IPS-18a (cell line): ENCODE data around the gene STAB2.
"Not testable (repeated sequence)": the region's sequence is repeated elsewhere in the genome, so short reads cannot be mapped to it uniquely, and the experiment has no call there.

ENCODE experiments used
- H3K27ac ChIP-seq: one replicate; pipeline ENCODE4 v1.5.1; 2013; ENCODE audit warnings: low read length
- H3K27me3 ChIP-seq: one replicate; pipeline ENCODE4 v1.6.1; 2013; ENCODE audit warnings: mild to moderate bottlenecking, low read length; ENCODE audit not compliant: control insufficient read depth, insufficient read depth
- H3K36me3 ChIP-seq: one replicate; pipeline ENCODE4 v1.6.1; 2013; ENCODE audit warnings: low read depth, low read length; ENCODE audit not compliant: control insufficient read depth
- H3K4me1 ChIP-seq: one replicate; pipeline ENCODE4 v1.6.1; 2013; ENCODE audit warnings: low read depth, low read length; ENCODE audit not compliant: control insufficient read depth
- H3K4me3 ChIP-seq: one replicate; pipeline ENCODE4 v1.5.1; 2013; ENCODE audit warnings: low read length
- H3K9ac ChIP-seq: one replicate; pipeline ENCODE4 v1.6.1; 2013; ENCODE audit warnings: mild to moderate bottlenecking, low read length, moderate library complexity
- H3K9me3 ChIP-seq: one replicate; pipeline ENCODE4 v1.6.1; 2013; ENCODE audit warnings: low read depth, low read length; ENCODE audit not compliant: control insufficient read depth

Gene STAB2

DNA sequence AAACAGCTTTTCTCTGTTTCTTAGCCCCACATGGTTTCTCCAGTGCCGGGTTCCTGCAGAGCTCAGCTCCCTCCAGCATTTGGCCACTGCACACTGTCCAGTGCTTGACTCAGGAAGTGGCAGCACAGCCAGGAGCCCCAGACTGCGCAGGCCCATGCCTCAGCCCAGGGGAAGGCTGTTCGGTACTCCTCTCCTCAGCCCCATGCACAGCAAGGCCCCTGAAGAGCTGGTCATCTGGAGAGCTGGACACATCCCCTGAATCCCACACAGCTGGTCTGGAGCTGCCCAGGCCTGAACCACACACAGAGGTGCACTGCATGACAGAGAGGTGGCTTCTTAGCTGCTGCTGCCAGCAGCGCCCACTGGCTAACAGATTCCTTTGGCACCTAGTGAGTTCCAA is 48.3 kb downstream of the STAB2 start:
- no peak overlapping the region for H3K27ac ChIP-seq
- no peaks in the 10 kb centered on the region for H3K4me1 ChIP-seq

GRCh38 chr12:103637021-103637420 is 49.9 kb downstream of the STAB2 start:
- Histone ChIP-seq H3K4me3 (no peak overlapping the region), H3K9ac (no peak overlapping the region), H3K27ac (no peak overlapping the region), H3K36me3 (no peaks in the 10 kb centered on the region), H3K4me1 (no peaks in the 10 kb centered on the region), H3K9me3 (no peaks in the 10 kb centered on the region), H3K27me3 (no peaks in the 10 kb centered on the region)

More for the DNA sequence above, 48.3 kb downstream of the STAB2 start:
- no peaks in the 10 kb centered on the region for H3K27me3 ChIP-seq
- H3K9me3 ChIP-seq = no peaks in the 10 kb centered on the region
- no peak overlapping the region for H3K9ac ChIP-seq
- H3K4me3 ChIP-seq = no peak overlapping the region
- no peaks in the 10 kb centered on the region for H3K36me3 ChIP-seq

GRCh38 chr12:103637429-103637828 is 50.4 kb downstream of the STAB2 start:
- H3K4me1 ChIP-seq = no peaks in the 10 kb centered on the region
- H3K27me3 ChIP-seq = no peaks in the 10 kb centered on the region
- H3K9ac ChIP-seq = no peak overlapping the region
- H3K4me3 ChIP-seq = no peak overlapping the region
- no peaks in the 10 kb centered on the region for H3K36me3 ChIP-seq
- H3K9me3 ChIP-seq = no peaks in the 10 kb centered on the region
- H3K27ac ChIP-seq = no peak overlapping the region

- Histone ChIP-seq H3K9ac (no peak overlapping the region), H3K27ac (no peak overlapping the region)
Observed at GRCh38 chr12:103639983-103640382, 52.9 kb downstream of the STAB2 start.

GRCh38 chr12:103640410-103640809 is 53.3 kb downstream of the STAB2 start:
- Histone ChIP-seq H3K27ac (no peak overlapping the region), H3K27me3 (no peaks in the 10 kb centered on the region), H3K9ac (no peak overlapping the region), H3K9me3 (no peaks in the 10 kb centered on the region), H3K4me1 (no peaks in the 10 kb centered on the region), H3K4me3 (no peak overlapping the region), H3K36me3 (no peaks in the 10 kb centered on the region)

More at GRCh38 chr12:103639983-103640382, 52.9 kb downstream of the STAB2 start:
- Histone ChIP-seq H3K27me3 (no peaks in the 10 kb centered on the region), H3K4me1 (no peaks in the 10 kb centered on the region), H3K9me3 (no peaks in the 10 kb centered on the region), H3K4me3 (no peak overlapping the region), H3K36me3 (no peaks in the 10 kb centered on the region)

GRCh38 chr12:103640831-103641230 is 53.8 kb downstream of the STAB2 start:
- Histone ChIP-seq H3K9ac (no peak overlapping the region), H3K27me3 (no peaks in the 10 kb centered on the region), H3K9me3 (no peaks in the 10 kb centered on the region), H3K27ac (no peak overlapping the region), H3K4me3 (no peak overlapping the region), H3K36me3 (no peaks in the 10 kb centered on the region), H3K4me1 (no peaks in the 10 kb centered on the region)

- Histone ChIP-seq H3K27ac (no peak overlapping the region), H3K36me3 (no peaks in the 10 kb centered on the region), H3K9me3 (no peaks in the 10 kb centered on the region), H3K9ac (no peak overlapping the region), H3K27me3 (no peaks in the 10 kb centered on the region), H3K4me3 (no peak overlapping the region), H3K4me1 (no peaks in the 10 kb centered on the region)
Observed at GRCh38 chr12:103642240-103642864, 55.3 kb downstream of the STAB2 start.

DNA sequence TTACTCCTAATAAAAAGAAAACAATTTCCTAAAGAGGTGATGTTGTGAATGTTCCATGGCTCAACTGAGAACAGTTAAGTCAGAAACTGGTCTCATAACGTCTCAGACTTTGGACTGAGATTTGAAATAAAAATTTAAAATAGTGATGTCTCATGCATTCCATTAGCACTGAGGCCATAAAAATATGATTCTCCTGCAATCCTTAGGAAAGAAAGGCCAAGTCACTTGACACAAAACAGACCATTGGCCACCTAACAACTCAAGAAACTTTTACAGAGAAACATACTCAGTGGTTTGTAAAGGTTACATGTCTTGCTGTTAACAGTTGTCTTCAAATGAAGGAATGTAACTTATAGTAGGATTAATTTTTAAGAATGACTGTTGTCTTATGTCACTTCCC is 58.1 kb downstream of the STAB2 start:
- H3K27me3 ChIP-seq = no peaks in the 10 kb centered on the region
- H3K36me3 ChIP-seq = no peaks in the 10 kb centered on the region
- H3K9ac ChIP-seq = no peak overlapping the region
- no peaks in the 10 kb centered on the region for H3K9me3 ChIP-seq
- no peaks in the 10 kb centered on the region for H3K4me1 ChIP-seq
- no peak overlapping the region for H3K27ac ChIP-seq
- H3K4me3 ChIP-seq = no peak overlapping the region

GRCh38 chr12:103647267-103647666 is 60.2 kb downstream of the STAB2 start:
- H3K9me3 ChIP-seq = no peaks in the 10 kb centered on the region
- H3K4me1 ChIP-seq = no peaks in the 10 kb centered on the region
- no peaks in the 10 kb centered on the region for H3K36me3 ChIP-seq
- no peak overlapping the region for H3K9ac ChIP-seq
- no peak overlapping the region for H3K4me3 ChIP-seq
- H3K27me3 ChIP-seq = no peaks in the 10 kb centered on the region
- H3K27ac ChIP-seq = no peak overlapping the region

GRCh38 chr12:103652808-103653207 is 65.7 kb downstream of the STAB2 start:
- Histone ChIP-seq H3K27me3 (no peaks in the 10 kb centered on the region), H3K36me3 (no peaks in the 10 kb centered on the region), H3K4me1 (no peaks in the 10 kb centered on the region), H3K4me3 (no peak overlapping the region), H3K9me3 (no peaks in the 10 kb centered on the region), H3K9ac (no peak overlapping the region), H3K27ac (no peak overlapping the region)

- not testable (repeated sequence) for H3K4me1 ChIP-seq, H3K4me3 ChIP-seq, H3K27me3 ChIP-seq, H3K9me3 ChIP-seq, H3K27ac ChIP-seq, H3K9ac ChIP-seq, H3K36me3 ChIP-seq
Observed at GRCh38 chr12:103653568-103654173, 66.6 kb downstream of the STAB2 start.

GRCh38 chr12:103654816-103655215 is 67.7 kb downstream of the STAB2 start:
- no peaks in the 10 kb centered on the region for H3K27me3 ChIP-seq
- no peak overlapping the region for H3K27ac ChIP-seq
- H3K9me3 ChIP-seq = no peaks in the 10 kb centered on the region
- H3K9ac ChIP-seq = no peak overlapping the region
- no peaks in the 10 kb centered on the region for H3K4me1 ChIP-seq
- H3K36me3 ChIP-seq = no peaks in the 10 kb centered on the region
- H3K4me3 ChIP-seq = no peak overlapping the region
